Neural progenitor cell (in vitro differentiated cells): ENCODE results near the gene OR52E6. TPM values are rescaled to one million over a fixed set of nuclear protein-coding genes. Genes with fewer than 3 reads are reported as not detected.
A peak's percentile ranks its signal among the peaks of the same experiment; 100 is the strongest.

ENCODE experiments used
- DNase-seq: peaks from one replicate; pipeline ENCODE4 v3.0.0-alpha.2; 2016; ENCODE audit warnings: low spot score
- H2AFZ ChIP-seq: fragments of 200-600 bp; sonication (generic); replicated peaks from 2 replicates; pipeline ENCODE4 v1.6.1; 2016; ENCODE audit warnings: antibody characterized with exemption
- H3F3A ChIP-seq: fragments of 200-600 bp; sonication (generic); 2 replicates; pipeline ENCODE4 v1.6.1; 2016; ENCODE audit warnings: antibody characterized with exemption, low read depth
- H3K27ac ChIP-seq: fragments of 200-600 bp; sonication (generic); 2 replicates; pipeline ENCODE4 v1.5.1; 2016; ENCODE audit warnings: mild to moderate bottlenecking
- H3K27me3 ChIP-seq: fragments of 200-600 bp; sonication (generic); 2 replicates; pipeline ENCODE4 v1.6.1; 2016; ENCODE audit warnings: mild to moderate bottlenecking, moderate library complexity
- H3K36me3 ChIP-seq: fragments of 200-600 bp; sonication (generic); 2 replicates; pipeline ENCODE4 v1.5.1; 2016
- H3K4me1 ChIP-seq: fragments of 200-600 bp; sonication (generic); 2 replicates; pipeline ENCODE4 v1.6.1; 2016; ENCODE audit warnings: mixed run types
- H3K4me2 ChIP-seq: fragments of 200-600 bp; sonication (generic); 2 replicates; pipeline ENCODE4 v1.6.1; 2016
- H3K4me3 ChIP-seq: fragments of 200-600 bp; sonication (generic); 2 replicates; pipeline ENCODE4 v1.5.1; 2016
- H3K79me2 ChIP-seq: fragments of 200-600 bp; sonication (generic); 2 replicates; pipeline ENCODE4 v1.6.1; 2016; ENCODE audit warnings: low read depth
- H3K9ac ChIP-seq: fragments of 200-600 bp; sonication (generic); 2 replicates; pipeline ENCODE4 v1.6.1; 2016
- H3K9me3 ChIP-seq: fragments of 200-600 bp; sonication (generic); 2 replicates; pipeline ENCODE4 v1.5.1; 2016; ENCODE audit warnings: low read depth
- H4K20me1 ChIP-seq: fragments of 200-600 bp; sonication (generic); 2 replicates; pipeline ENCODE4 v1.6.1; 2016; ENCODE audit warnings: low read depth
- H3K27ac Mint-ChIP-seq: 3 replicates; pipeline ENCODE4 v1.8.0; 2021; ENCODE audit warnings: mixed read lengths
- H3K27me3 Mint-ChIP-seq: 2 replicates; pipeline ENCODE4 v1.8.0; 2022; ENCODE audit warnings: low read depth, mild to moderate bottlenecking, inconsistent platforms, moderate library complexity, mixed read lengths; ENCODE audit not compliant: insufficient read depth
- H3K36me3 Mint-ChIP-seq: 3 replicates; pipeline ENCODE4 v1.8.0; 2021; ENCODE audit warnings: mixed read lengths
- H3K4me1 Mint-ChIP-seq: 3 replicates; pipeline ENCODE4 v1.8.0; 2021; ENCODE audit warnings: mixed read lengths
- H3K4me3 Mint-ChIP-seq: 3 replicates; pipeline ENCODE4 v1.8.0; 2021; ENCODE audit warnings: mild to moderate bottlenecking, moderate library complexity, mixed read lengths
- H3K9me3 Mint-ChIP-seq: 3 replicates; pipeline ENCODE4 v1.8.0; 2020; ENCODE audit warnings: mixed read lengths
- EZH2 ChIP-seq: fragments of 200-600 bp; sonication (generic); IDR thresholded peaks from 2 replicates; pipeline ENCODE4 v1.6.1; 2017; ENCODE audit warnings: antibody characterized with exemption, mild to moderate bottlenecking, moderate library complexity
- EZH2phosphoT487 ChIP-seq: fragments of 200-600 bp; sonication (generic); IDR thresholded peaks from 2 replicates; pipeline ENCODE4 v1.6.1; 2017; ENCODE audit warnings: antibody characterized with exemption
- total RNA-seq: library from RNA; depleted of rRNA; stranded (reverse); fragments of >200 nt; gene quantifications from 2 replicates; pipeline ENCODE4 v1.2.3, GENCODE V29; 2015; ENCODE audit warnings: low replicate concordance
- TF ChIP-seq, protein P1 (sequence below): fragments of 200-600 bp; sonication (generic); IDR thresholded peaks from 2 replicates; pipeline ENCODE4 v1.5.1; 2017; ENCODE audit warnings: antibody characterized with exemption, mild to moderate bottlenecking

The OR52E6 gene
- not detected in 2 replicates for total RNA-seq

DNA sequence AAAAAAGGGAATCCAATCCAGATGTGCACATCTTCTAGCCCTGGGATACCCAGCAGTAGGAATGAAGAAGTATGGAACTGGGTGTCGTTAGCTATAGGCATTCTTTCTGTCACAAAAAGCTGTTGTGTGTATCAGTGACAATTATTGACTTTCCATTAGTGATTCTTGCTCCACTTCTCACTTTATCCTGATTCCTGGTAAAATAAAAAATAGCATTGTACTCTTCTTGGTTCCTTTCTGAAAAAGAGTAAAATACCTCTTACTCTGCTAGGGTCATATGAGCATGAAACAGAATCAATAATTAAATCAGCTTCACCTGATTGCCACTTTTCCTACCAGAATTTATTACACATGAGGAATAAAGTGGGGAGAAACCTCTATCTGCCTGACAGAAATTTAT lies at the start of gene OR52E6:
Gene OR52E6, minus strand, starts transcription at position 101 of the 400 bp plus-strand sequence. Its CDS starts 0 bp downstream, at position 101.
- Histone ChIP-seq H3F3A (no peaks in the 10 kb centered on the region), H3K4me1 (no peaks in the 10 kb centered on the region), H3K4me2 (no peak within 1 kb of the TSS), H2AFZ (no peak within 1 kb of the TSS), H3K27ac (no peak within 1 kb of the TSS), H3K27me3 (no peaks in the 10 kb centered on the region), H3K4me3 (no peak within 1 kb of the TSS), H4K20me1 (no peaks in the 10 kb centered on the region), H3K36me3 (no peaks in the 10 kb centered on the region), H3K9me3 (no peaks in the 10 kb centered on the region), H3K79me2 (no peaks in the 10 kb centered on the region), H3K9ac (no peak within 1 kb of the TSS)
- H3K27ac Mint-ChIP-seq: no peak within 1 kb of the TSS
- no peak within 1 kb of the TSS for H3K4me3 Mint-ChIP-seq
- H3K27me3 Mint-ChIP-seq: no peaks in the 10 kb centered on the region
- H3K36me3 Mint-ChIP-seq: no peaks in the 10 kb centered on the region
- no peaks in the 10 kb centered on the region for H3K9me3 Mint-ChIP-seq
- no peaks in the 10 kb centered on the region for H3K4me1 Mint-ChIP-seq
- DNase-seq: no peak
- TF ChIP-seq, protein P1, sequence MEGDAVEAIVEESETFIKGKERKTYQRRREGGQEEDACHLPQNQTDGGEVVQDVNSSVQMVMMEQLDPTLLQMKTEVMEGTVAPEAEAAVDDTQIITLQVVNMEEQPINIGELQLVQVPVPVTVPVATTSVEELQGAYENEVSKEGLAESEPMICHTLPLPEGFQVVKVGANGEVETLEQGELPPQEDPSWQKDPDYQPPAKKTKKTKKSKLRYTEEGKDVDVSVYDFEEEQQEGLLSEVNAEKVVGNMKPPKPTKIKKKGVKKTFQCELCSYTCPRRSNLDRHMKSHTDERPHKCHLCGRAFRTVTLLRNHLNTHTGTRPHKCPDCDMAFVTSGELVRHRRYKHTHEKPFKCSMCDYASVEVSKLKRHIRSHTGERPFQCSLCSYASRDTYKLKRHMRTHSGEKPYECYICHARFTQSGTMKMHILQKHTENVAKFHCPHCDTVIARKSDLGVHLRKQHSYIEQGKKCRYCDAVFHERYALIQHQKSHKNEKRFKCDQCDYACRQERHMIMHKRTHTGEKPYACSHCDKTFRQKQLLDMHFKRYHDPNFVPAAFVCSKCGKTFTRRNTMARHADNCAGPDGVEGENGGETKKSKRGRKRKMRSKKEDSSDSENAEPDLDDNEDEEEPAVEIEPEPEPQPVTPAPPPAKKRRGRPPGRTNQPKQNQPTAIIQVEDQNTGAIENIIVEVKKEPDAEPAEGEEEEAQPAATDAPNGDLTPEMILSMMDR: no peak
- TF ChIP-seq EZH2: no peak

DNA sequence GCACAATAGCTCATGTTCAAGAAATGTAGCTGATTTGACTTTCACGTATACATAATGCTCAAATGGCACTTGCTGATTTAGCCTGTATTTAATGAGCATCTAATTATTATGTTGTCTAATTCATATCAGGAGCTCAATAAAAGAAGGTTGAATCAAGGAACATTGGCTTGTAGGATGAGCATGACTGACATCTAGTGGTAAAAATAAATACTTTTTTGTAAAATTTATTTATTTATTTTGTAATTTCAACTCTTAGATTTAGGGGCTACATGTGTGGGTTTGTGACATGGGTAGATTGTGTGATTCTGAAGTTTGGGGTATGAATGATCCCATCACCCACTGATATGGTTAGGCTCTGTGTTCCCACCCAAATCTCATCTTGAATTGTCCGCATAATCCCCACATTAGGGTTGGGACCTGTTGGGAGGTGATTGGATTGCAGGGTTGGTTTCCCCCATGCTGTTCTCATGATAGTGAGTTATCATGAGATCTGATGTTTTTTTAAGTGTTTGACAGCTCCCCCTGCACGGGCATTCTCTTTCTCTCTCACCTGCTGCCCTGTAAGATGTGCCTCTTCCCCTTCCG lies 49.6 kb upstream of the OR52E6 start:
- Mint-ChIP-seq H3K36me3 (no peaks in the 10 kb centered on the region), H3K9me3 (no peaks in the 10 kb centered on the region), H3K4me1 (no peaks in the 10 kb centered on the region), H3K4me3 (no peak overlapping the region), H3K27ac (no peak overlapping the region), H3K27me3 (no peaks in the 10 kb centered on the region)
- Histone ChIP-seq H3K4me3 (no peak overlapping the region), H3K79me2 (no peaks in the 10 kb centered on the region), H3F3A (no peaks in the 10 kb centered on the region), H3K36me3 (no peaks in the 10 kb centered on the region), H2AFZ (no peak overlapping the region), H3K27ac (no peak overlapping the region), H3K4me2 (no peak overlapping the region), H3K4me1 (no peaks in the 10 kb centered on the region), H3K9me3 (no peaks in the 10 kb centered on the region), H3K27me3 (no peaks in the 10 kb centered on the region), H4K20me1 (no peaks in the 10 kb centered on the region), H3K9ac (no peak overlapping the region)
- no peak for DNase-seq
- TF ChIP-seq, protein P1: peak; percentile 57
- TF ChIP-seq EZH2phosphoT487 (no peak), EZH2 (no peak)

DNA sequence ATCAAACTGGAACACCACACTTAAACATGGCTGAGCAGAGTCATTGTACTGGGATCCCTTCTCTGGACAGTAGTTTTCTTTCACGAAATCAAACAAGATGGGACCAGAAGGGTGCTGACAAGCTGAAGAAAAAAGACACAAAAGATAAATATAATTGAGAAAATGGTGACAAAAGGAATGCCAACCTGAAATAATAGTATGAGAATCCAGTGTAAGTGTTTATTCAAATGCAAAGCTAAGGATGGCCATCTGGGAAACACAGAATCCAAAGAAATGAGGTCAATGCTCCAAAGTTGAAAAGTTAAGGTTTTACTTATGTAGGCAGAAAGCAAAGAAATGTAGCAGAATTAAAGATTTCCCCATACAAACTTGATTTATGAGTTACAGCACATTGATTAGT lies 46.0 kb upstream of the OR52E6 start:
- H3K4me2 ChIP-seq: no peak overlapping the region
- H3K27me3 ChIP-seq: no peaks in the 10 kb centered on the region
- Mint-ChIP-seq H3K27me3 (no peaks in the 10 kb centered on the region), H3K27ac (no peak overlapping the region), H3K36me3 (no peaks in the 10 kb centered on the region), H3K4me1 (no peaks in the 10 kb centered on the region), H3K9me3 (no peaks in the 10 kb centered on the region), H3K4me3 (no peak overlapping the region)
- TF ChIP-seq EZH2: no peak
- TF ChIP-seq EZH2phosphoT487: no peak
- TF ChIP-seq, protein P1: no peak
- no peaks in the 10 kb centered on the region for H4K20me1 ChIP-seq
- no peak overlapping the region for H3K9ac ChIP-seq
- DNase-seq: no peak
- H3K4me3 ChIP-seq: no peak overlapping the region
- no peaks in the 10 kb centered on the region for H3F3A ChIP-seq
- H2AFZ ChIP-seq: no peak overlapping the region
- no peaks in the 10 kb centered on the region for H3K36me3 ChIP-seq
- H3K9me3 ChIP-seq: no peaks in the 10 kb centered on the region
- no peaks in the 10 kb centered on the region for H3K79me2 ChIP-seq
- H3K27ac ChIP-seq: no peak overlapping the region
- H3K4me1 ChIP-seq: no peaks in the 10 kb centered on the region
